ENCODE data around the gene THADA. TPM values are rescaled to one million over a fixed set of nuclear protein-coding genes. Genes with fewer than 3 reads are reported as not detected.

THADA gene
- total RNA-seq, 4 donors from 2014 or later = 26.2 to 58.3 (median 29.7) TPM

- no peak for DNase-seq (ENCODE audit: low spot score in 2 of 2)
- no peak overlapping the region for H3K27ac ChIP-seq
- no peaks in the 10 kb centered on the region for H3K36me3 ChIP-seq
- TF ChIP-seq EP300 (IDR thresholded peaks at IDR 0.05) = no peak
- TF ChIP-seq POLR2A (IDR thresholded peaks at IDR 0.05) = no peak
- no peak for TF ChIP-seq POLR2AphosphoS5 (IDR thresholded peaks at IDR 0.05)
- peak; percentile 35 to 58 for TF ChIP-seq CTCF (IDR thresholded peaks at IDR 0.05)
- no peak overlapping the region for H3K4me3 ChIP-seq
- no peaks in the 10 kb centered on the region for H3K9me3 ChIP-seq
- no peaks in the 10 kb centered on the region for H3K27me3 ChIP-seq
- H3K4me1 ChIP-seq = peaks cover 41% of the 10 kb centered on the region
Measured at GRCh38 chr2:43484323-43484930, 111.4 kb downstream of the THADA start.

GRCh38 chr2:43482961-43483360, 112.9 kb downstream of the THADA start:
- no peak overlapping the region for H3K4me3 ChIP-seq
- H3K36me3 ChIP-seq = no peaks in the 10 kb centered on the region
- 42% methylated on average over 4 of the region's 4 CpGs for WGBS
- H3K27ac ChIP-seq = peak overlapping the region; percentile 61
- no peaks in the 10 kb centered on the region for H3K27me3 ChIP-seq
- peaks cover 41% of the 10 kb centered on the region for H3K4me1 ChIP-seq
- no peak for DNase-seq (ENCODE audit: low spot score in 2 of 2)
- H3K9me3 ChIP-seq = no peaks in the 10 kb centered on the region
- TF ChIP-seq POLR2AphosphoS5 (IDR thresholded peaks at IDR 0.05) (peak in 2 of 3 donors; percentile 30 to 78), EP300 (IDR thresholded peaks at IDR 0.05) (no peak), POLR2A (IDR thresholded peaks at IDR 0.05) (no peak), CTCF (IDR thresholded peaks at IDR 0.05) (no peak)

GRCh38 chr2:43481927-43482542, 113.8 kb downstream of the THADA start:
- Histone ChIP-seq H3K36me3 (no peaks in the 10 kb centered on the region), H3K4me1 (peaks cover 37% of the 10 kb centered on the region), H3K27me3 (no peaks in the 10 kb centered on the region), H3K27ac (peak overlapping the region; percentile 61), H3K4me3 (no peak overlapping the region), H3K9me3 (no peaks in the 10 kb centered on the region)
- no peak for DNase-seq (ENCODE audit: low spot score in 2 of 2)
- TF ChIP-seq CTCF (IDR thresholded peaks at IDR 0.05) (no peak), POLR2AphosphoS5 (IDR thresholded peaks at IDR 0.05) (no peak), EP300 (IDR thresholded peaks at IDR 0.05) (no peak), POLR2A (IDR thresholded peaks at IDR 0.05) (no peak)
- 85% methylated on average over 4 of the region's 4 CpGs for WGBS

GRCh38 chr2:43480874-43481273, 115.0 kb downstream of the THADA start:
- no peak for TF ChIP-seq POLR2A (IDR thresholded peaks at IDR 0.05)
- no peak for TF ChIP-seq EP300 (IDR thresholded peaks at IDR 0.05)
- TF ChIP-seq CTCF (IDR thresholded peaks at IDR 0.05) = no peak
- TF ChIP-seq POLR2AphosphoS5 (IDR thresholded peaks at IDR 0.05) = no peak
- H3K27ac ChIP-seq = no peak overlapping the region
- H3K9me3 ChIP-seq = no peaks in the 10 kb centered on the region
- WGBS = 66% methylated on average over 3 of the region's 3 CpGs
- peaks cover 25% of the 10 kb centered on the region for H3K4me1 ChIP-seq
- H3K4me3 ChIP-seq = no peak overlapping the region
- H3K27me3 ChIP-seq = no peaks in the 10 kb centered on the region
- no peak for DNase-seq (ENCODE audit: low spot score in 2 of 2)
- no peaks in the 10 kb centered on the region for H3K36me3 ChIP-seq

- Histone ChIP-seq H3K4me3 (no peak overlapping the region), H3K27ac (peak overlapping the region; percentile 13), H3K9me3 (no peaks in the 10 kb centered on the region), H3K36me3 (peaks cover 6% of the 10 kb centered on the region), H3K27me3 (no peaks in the 10 kb centered on the region), H3K4me1 (peaks cover 11% of the 10 kb centered on the region)
- 59% methylated on average over 3 of the region's 3 CpGs for WGBS
- TF ChIP-seq POLR2AphosphoS5 (IDR thresholded peaks at IDR 0.05) (no peak), CTCF (IDR thresholded peaks at IDR 0.05) (no peak), EP300 (IDR thresholded peaks at IDR 0.05) (no peak), POLR2A (IDR thresholded peaks at IDR 0.05) (no peak)
- DNase-seq (ENCODE audit: low spot score in 2 of 2) = no peak
Measured at GRCh38 chr2:43478412-43479086, 117.3 kb downstream of the THADA start.

Measured in suprapubic skin (tissue), 4 donors.